ENCODE data around the gene VPS18. TPM values are rescaled to one million over a fixed set of nuclear protein-coding genes. Genes with fewer than 3 reads are reported as not detected.

Gene VPS18
- total RNA-seq, 1 donor from 2014 or later: 33.5 TPM

DNA sequence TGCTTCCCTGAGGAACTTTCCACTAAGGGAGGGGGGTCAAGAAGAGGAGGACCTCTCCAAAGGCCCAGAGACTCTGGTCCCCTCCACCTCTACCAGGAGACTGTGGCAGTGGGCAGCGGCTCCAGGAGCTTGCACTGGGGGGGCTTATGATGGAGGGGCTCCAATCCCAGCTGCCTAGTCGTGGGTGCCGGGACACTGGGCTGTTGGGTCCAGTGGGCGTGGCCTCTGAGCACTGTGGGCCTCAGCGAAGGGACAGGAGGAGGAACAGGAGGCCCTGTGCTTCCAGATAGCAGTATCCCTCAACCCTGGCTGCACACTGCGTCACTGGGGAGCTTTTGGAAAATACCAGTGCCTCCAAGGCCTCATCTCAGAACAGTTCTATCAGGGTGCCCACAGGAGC, 21.4 kb downstream of the VPS18 start:
- H3K27ac Mint-ChIP-seq (ENCODE audit: unreplicated experiment): no peak overlapping the region
- H3K9me3 Mint-ChIP-seq (ENCODE audit: unreplicated experiment): peaks cover 5% of the 10 kb centered on the region

DNA sequence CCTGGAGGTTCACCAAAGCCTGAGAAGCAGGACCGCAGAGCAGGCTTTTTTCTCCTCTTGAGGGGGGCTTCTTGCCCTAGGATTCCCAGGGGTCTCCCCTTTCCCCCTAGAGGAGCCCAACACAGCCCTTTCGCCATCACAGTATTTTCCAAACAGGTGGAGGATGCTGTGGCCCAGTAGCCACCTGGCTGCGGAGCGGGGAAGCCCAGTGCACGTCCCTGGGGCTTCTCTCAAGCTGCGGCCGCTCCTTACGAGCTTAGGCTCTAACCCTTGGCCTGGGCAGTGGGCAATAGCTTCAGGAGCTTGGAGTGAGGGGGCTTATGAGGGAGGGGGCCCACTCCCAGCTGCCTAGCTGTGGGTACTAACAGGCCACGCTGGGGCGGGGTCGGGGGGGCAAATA, 23.3 kb downstream of the VPS18 start:
- Mint-ChIP-seq H3K27me3 (ENCODE audit: unreplicated experiment) (peaks cover 8% of the 10 kb centered on the region), H3K4me3 (ENCODE audit: unreplicated experiment) (no peak overlapping the region), H3K27ac (ENCODE audit: unreplicated experiment) (no peak overlapping the region), H3K4me1 (ENCODE audit: low read depth, unreplicated experiment) (peaks cover 22% of the 10 kb centered on the region), H3K36me3 (ENCODE audit: unreplicated experiment) (no peaks in the 10 kb centered on the region), H3K9me3 (ENCODE audit: unreplicated experiment) (peaks cover 5% of the 10 kb centered on the region)
- TF ChIP-seq, protein P1, sequence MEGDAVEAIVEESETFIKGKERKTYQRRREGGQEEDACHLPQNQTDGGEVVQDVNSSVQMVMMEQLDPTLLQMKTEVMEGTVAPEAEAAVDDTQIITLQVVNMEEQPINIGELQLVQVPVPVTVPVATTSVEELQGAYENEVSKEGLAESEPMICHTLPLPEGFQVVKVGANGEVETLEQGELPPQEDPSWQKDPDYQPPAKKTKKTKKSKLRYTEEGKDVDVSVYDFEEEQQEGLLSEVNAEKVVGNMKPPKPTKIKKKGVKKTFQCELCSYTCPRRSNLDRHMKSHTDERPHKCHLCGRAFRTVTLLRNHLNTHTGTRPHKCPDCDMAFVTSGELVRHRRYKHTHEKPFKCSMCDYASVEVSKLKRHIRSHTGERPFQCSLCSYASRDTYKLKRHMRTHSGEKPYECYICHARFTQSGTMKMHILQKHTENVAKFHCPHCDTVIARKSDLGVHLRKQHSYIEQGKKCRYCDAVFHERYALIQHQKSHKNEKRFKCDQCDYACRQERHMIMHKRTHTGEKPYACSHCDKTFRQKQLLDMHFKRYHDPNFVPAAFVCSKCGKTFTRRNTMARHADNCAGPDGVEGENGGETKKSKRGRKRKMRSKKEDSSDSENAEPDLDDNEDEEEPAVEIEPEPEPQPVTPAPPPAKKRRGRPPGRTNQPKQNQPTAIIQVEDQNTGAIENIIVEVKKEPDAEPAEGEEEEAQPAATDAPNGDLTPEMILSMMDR (IDR thresholded peaks at IDR 0.05; ENCODE audit: partially characterized antibody, unreplicated experiment): no peak
- no peak for DNase-seq

More for the DNA sequence above, 21.4 kb downstream of the VPS18 start:
- Mint-ChIP-seq H3K4me3 (ENCODE audit: unreplicated experiment) (no peak overlapping the region), H3K27me3 (ENCODE audit: unreplicated experiment) (peaks cover 9% of the 10 kb centered on the region), H3K4me1 (ENCODE audit: low read depth, unreplicated experiment) (peaks cover 29% of the 10 kb centered on the region), H3K36me3 (ENCODE audit: unreplicated experiment) (no peaks in the 10 kb centered on the region)
- TF ChIP-seq, protein P1 (IDR thresholded peaks at IDR 0.05; ENCODE audit: partially characterized antibody, unreplicated experiment): no peak
- DNase-seq: no peak

DNA sequence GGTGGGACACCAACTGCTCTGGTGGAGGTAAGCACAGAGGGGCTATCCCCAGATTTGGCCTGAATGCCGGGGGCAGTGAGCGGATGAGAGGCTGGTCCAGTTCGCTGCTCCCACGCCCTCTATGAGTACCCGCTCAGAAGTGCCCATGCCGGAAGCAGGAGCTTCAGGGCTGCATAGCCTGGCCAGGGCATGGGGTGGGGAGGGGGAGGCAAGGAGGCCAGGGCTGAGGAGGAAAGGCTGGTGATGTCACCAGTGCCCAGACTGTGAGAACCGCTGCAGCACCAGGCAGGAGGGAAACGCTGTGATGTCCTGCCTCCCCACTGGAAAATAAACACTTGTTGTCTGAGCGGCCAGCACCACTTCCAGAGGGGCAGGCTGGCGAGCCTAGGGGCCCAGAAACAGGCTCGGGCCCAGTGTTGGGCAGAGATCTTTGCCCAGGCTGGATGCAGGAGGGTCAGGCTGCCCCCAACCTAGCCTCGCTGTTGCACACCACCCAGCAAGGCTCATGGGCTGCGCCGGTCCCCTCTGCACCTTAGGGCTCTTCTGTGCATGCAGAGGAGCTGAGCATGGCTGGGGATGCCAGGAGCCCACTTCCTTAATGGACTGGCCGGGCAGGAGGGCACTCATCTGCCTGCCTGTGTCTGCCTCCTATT, 24.0 kb downstream of the VPS18 start:
- no peaks in the 10 kb centered on the region for H3K36me3 Mint-ChIP-seq (ENCODE audit: unreplicated experiment)
- no peak overlapping the region for H3K4me3 Mint-ChIP-seq (ENCODE audit: unreplicated experiment)
- DNase-seq: no peak
- H3K27ac Mint-ChIP-seq (ENCODE audit: unreplicated experiment): no peak overlapping the region
- peaks cover 5% of the 10 kb centered on the region for H3K9me3 Mint-ChIP-seq (ENCODE audit: unreplicated experiment)
- TF ChIP-seq, protein P1 (IDR thresholded peaks at IDR 0.05; ENCODE audit: partially characterized antibody, unreplicated experiment): no peak
- H3K27me3 Mint-ChIP-seq (ENCODE audit: unreplicated experiment): peaks cover 11% of the 10 kb centered on the region
- peaks cover 24% of the 10 kb centered on the region for H3K4me1 Mint-ChIP-seq (ENCODE audit: low read depth, unreplicated experiment)

DNA sequence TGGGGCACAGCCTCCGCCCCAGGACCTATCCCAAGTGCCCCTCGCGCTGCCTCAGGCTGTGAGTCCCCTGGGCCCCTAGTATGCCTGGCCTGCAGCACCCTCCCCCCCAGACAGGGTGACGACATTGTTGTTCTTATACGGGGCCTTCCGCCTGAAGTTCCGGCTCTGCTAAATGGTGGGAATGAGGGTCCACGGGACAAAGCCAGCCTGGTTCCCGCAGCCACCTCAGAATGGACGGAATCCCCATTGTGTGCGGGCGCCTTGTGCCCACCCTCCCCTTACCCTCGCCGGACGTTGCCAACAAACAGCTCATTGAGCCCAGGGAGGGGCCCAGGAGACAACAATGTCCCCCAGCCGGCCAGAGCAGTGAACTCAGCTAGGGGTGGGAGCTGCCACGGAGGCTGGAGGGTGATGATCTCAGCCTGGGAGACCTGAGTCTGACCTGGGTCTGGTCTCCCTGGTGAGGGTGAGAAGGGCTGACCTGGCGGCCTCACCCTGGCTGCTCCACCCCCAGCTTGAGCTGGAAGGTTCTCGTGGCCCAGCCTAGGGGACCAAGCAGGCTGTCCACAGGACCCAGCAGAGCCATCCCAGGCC, 24.6 kb downstream of the VPS18 start:
- Mint-ChIP-seq H3K27ac (ENCODE audit: unreplicated experiment) (no peak overlapping the region), H3K4me1 (ENCODE audit: low read depth, unreplicated experiment) (peaks cover 25% of the 10 kb centered on the region), H3K36me3 (ENCODE audit: unreplicated experiment) (no peaks in the 10 kb centered on the region), H3K4me3 (ENCODE audit: unreplicated experiment) (no peak overlapping the region), H3K27me3 (ENCODE audit: unreplicated experiment) (peaks cover 14% of the 10 kb centered on the region), H3K9me3 (ENCODE audit: unreplicated experiment) (peaks cover 5% of the 10 kb centered on the region)
- no peak for DNase-seq
- TF ChIP-seq, protein P1 (IDR thresholded peaks at IDR 0.05; ENCODE audit: partially characterized antibody, unreplicated experiment): no peak

DNA sequence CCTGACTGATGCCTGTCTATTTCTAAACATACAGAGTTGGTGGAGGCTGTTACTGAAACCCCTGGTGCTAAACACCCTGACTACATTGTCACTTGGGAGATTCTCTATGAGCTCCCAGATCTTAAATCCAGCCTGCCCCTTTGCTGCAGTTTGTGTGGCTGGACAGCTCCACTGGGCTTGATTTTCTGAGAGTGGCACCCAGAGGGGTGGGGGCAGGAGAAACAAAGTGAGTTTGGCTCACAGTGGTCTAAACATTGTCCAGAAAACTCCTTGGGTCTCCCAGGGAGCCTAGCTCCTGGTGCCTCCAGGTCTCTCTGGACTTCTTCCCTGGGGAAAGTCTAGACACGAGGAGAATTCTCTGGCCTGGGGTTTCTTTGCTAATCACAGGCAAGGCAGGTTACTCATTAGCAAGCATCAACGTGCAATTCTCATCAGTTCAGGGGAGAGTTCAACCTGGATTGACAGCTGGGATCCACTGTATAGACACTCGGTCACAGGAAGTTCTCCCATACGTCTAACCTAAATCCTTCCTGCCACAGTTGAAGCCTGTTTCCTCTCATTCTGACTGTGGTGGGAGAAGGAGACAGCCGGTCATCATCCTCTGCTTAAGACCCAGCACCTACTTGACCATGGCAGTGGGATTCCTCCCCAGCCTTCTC, 27.8 kb downstream of the VPS18 start:
- no peak for DNase-seq
- H3K9me3 Mint-ChIP-seq (ENCODE audit: unreplicated experiment): peaks cover 22% of the 10 kb centered on the region
- TF ChIP-seq, protein P1 (IDR thresholded peaks at IDR 0.05; ENCODE audit: partially characterized antibody, unreplicated experiment): no peak
- peaks cover 26% of the 10 kb centered on the region for H3K27me3 Mint-ChIP-seq (ENCODE audit: unreplicated experiment)
- no peak overlapping the region for H3K4me3 Mint-ChIP-seq (ENCODE audit: unreplicated experiment)
- H3K36me3 Mint-ChIP-seq (ENCODE audit: unreplicated experiment): no peaks in the 10 kb centered on the region
- peaks cover 25% of the 10 kb centered on the region for H3K4me1 Mint-ChIP-seq (ENCODE audit: low read depth, unreplicated experiment)
- no peak overlapping the region for H3K27ac Mint-ChIP-seq (ENCODE audit: unreplicated experiment)
